K562 treated with DMSO at 1 percent for 24 hours (cell line): ENCODE results near the gene PALMD. TPM values are rescaled to one million over a fixed set of nuclear protein-coding genes. Genes with fewer than 3 reads are reported as not detected.

Source experiments
- total RNA-seq: library from RNA; unstranded; fragments of 300-600 nt; gene quantifications from 2 replicates; pipeline ENCODE4 v1.2.3, GENCODE V29; 2022; ENCODE audit warnings: low read depth; ENCODE audit not compliant: insufficient read depth

PALMD gene, protein sequence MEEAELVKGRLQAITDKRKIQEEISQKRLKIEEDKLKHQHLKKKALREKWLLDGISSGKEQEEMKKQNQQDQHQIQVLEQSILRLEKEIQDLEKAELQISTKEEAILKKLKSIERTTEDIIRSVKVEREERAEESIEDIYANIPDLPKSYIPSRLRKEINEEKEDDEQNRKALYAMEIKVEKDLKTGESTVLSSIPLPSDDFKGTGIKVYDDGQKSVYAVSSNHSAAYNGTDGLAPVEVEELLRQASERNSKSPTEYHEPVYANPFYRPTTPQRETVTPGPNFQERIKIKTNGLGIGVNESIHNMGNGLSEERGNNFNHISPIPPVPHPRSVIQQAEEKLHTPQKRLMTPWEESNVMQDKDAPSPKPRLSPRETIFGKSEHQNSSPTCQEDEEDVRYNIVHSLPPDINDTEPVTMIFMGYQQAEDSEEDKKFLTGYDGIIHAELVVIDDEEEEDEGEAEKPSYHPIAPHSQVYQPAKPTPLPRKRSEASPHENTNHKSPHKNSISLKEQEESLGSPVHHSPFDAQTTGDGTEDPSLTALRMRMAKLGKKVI
- 3.2 and 3.6 TPM in 2 replicates for total RNA-seq

DNA sequence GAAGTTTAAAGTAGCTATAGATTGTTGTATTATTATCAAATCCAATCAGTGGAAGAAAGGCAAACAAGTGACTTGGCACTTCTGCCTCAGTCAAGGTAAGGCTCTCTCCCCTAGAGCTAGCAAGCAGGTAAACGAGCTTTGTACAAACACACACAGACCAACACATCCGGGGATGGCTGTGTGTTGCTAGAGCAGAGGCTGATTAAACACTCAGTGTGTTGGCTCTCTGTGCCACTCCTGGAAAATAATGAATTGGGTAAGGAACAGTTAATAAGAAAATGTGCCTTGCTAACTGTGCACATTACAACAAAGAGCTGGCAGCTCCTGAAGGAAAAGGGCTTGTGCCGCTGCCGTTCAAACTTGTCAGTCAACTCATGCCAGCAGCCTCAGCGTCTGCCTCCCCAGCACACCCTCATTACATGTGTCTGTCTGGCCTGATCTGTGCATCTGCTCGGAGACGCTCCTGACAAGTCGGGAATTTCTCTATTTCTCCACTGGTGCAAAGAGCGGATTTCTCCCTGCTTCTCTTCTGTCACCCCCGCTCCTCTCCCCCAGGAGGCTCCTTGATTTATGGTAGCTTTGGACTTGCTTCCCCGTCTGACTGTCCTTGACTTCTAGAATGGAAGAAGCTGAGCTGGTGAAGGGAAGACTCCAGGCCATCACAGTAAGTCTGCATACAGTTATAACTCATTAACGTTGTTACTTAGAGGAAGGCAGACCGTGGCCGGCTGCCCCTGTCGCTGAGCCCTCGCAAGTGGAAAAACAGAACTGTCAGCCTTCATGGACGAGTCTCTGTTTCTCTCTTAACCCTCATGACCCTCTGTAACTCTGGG, at the start of gene PALMD:
Gene PALMD (plus strand): TSS at position 415 of the 833 bp plus-strand sequence. CDS start 205 bp downstream, at position 620.

Other genes starting within 250 kb of the PALMD start
- 20.9 and 22.4 TPM in 2 replicates for gene FRRS1, start 120.5 kb downstream of the PALMD start, total RNA-seq
- gene AGL, start 204.2 kb downstream of the PALMD start, total RNA-seq, result 9.5 and 11.5 TPM in 2 replicates